B cell (primary cell): ENCODE measurements around the gene AKR1C4. TPM values are rescaled to one million over a fixed set of nuclear protein-coding genes. Genes with fewer than 3 reads are reported as not detected.

Experiments used
- ATAC-seq: fragments of 200-7000 bp; cut with Tn5 transposase; one replicate; pipeline ENCODE4 v1.10.0; 2021; ENCODE audit warnings: low read depth, mild to moderate bottlenecking, moderate number of reproducible peaks, moderate library complexity
- CTCF ChIA-PET: fragments of 350-600 bp; sonication (Branson Sonifier 250); formaldehyde crosslinking; loops from one replicate; lab custom pipeline; 2021; ENCODE audit warnings: antibody characterized with exemption, inconsistent platforms; lab: Charles Lee
- POLR2A ChIA-PET: fragments of 350-600 bp; sonication (Branson Sonifier 250); formaldehyde crosslinking; loops from one replicate; lab custom pipeline; 2021; ENCODE audit warnings: antibody characterized with exemption; lab: Charles Lee
- DNase-seq: peaks from one replicate; pipeline ENCODE4 v3.0.0; 2013
- H2AFZ ChIP-seq: 2 replicates; pipeline ENCODE4 v1.6.1; 2012; ENCODE audit warnings: mild to moderate bottlenecking, low read depth, low read length; ENCODE audit not compliant: insufficient read depth, poor library complexity, severe bottlenecking
- H3K27ac ChIP-seq, 2 donors: 1 replicate in 1 of 2; 2 replicates in 1 of 2; pipeline ENCODE4 v1.5.1; 2012 to 2013; ENCODE audit warnings: low read length in 2 of 2, mild to moderate bottlenecking in 2 of 2, moderate library complexity in 1 of 2
- H3K27me3 ChIP-seq, 4 experiments: fragments of 200-600 bp in 1 of 4; sonication (generic) in 1 of 4; replicated peaks in 1 of 4; 1 replicate in 2 of 4; 2 replicates in 2 of 4; pipeline versions ENCODE4 v1.6.1 to v1.7.0; 2013 to 2016; ENCODE audit warnings: low read length in 3 of 4, mild to moderate bottlenecking in 2 of 4, mixed read lengths in 1 of 4, moderate library complexity in 1 of 4; ENCODE audit not compliant: insufficient read depth in 4 of 4, control insufficient read depth in 3 of 4; ENCODE audit errors: control extremely low read depth in 1 of 4
- H3K36me3 ChIP-seq, 2 experiments: replicated peaks in 1 of 2; 1 replicate in 1 of 2; 2 replicates in 1 of 2; pipeline versions ENCODE4 v1.6.1 to v1.7.1; 2013; ENCODE audit warnings: low read length in 1 of 2; ENCODE audit not compliant: insufficient read depth in 2 of 2, control insufficient read depth in 1 of 2; ENCODE audit errors: control extremely low read depth in 1 of 2, extremely low read depth in 1 of 2
- H3K4me1 ChIP-seq, 2 donors: fragments of 200-600 bp in 1 of 2; sonication (generic) in 1 of 2; 1 replicate in 1 of 2; 2 replicates in 1 of 2; pipeline versions ENCODE4 v1.5.1 to v1.6.1; 2013 to 2017; ENCODE audit warnings: low read length in 2 of 2; ENCODE audit not compliant: control insufficient read depth in 2 of 2, insufficient read depth in 2 of 2
- H3K4me2 ChIP-seq: replicated peaks from 2 replicates; pipeline ENCODE3; 2012; ENCODE audit warnings: mild to moderate bottlenecking, low read depth, low read length; ENCODE audit not compliant: poor library complexity, severe bottlenecking
- H3K4me3 ChIP-seq, 5 experiments: fragments of 200-600 bp in 1 of 5; sonication (generic) in 1 of 5; 1 replicate in 3 of 5; 2 replicates in 2 of 5; pipeline versions ENCODE4 v1.5.1 to v1.7.0; 2011 to 2016; ENCODE audit warnings: low read length in 4 of 5, mild to moderate bottlenecking in 4 of 5, low read depth in 2 of 5, control low read depth in 1 of 5, moderate library complexity in 1 of 5; ENCODE audit not compliant: insufficient read depth in 1 of 5; ENCODE audit errors: control extremely low read depth in 1 of 5, extremely low read depth in 1 of 5
- H3K79me2 ChIP-seq: fragments of 200-600 bp; sonication (generic); one replicate; pipeline ENCODE4 v1.6.0; 2016; ENCODE audit warnings: low read length; ENCODE audit not compliant: control insufficient read depth, insufficient read depth
- H3K9ac ChIP-seq: fragments of 200-600 bp; sonication (generic); 2 replicates; pipeline ENCODE4 v1.6.1; 2017; ENCODE audit warnings: mild to moderate bottlenecking, low read length, moderate library complexity
- H3K9me3 ChIP-seq, 3 donors: one replicate each; pipeline versions ENCODE4 v1.6.1 to v1.7.1; 2013; ENCODE audit warnings: low read length in 2 of 3; ENCODE audit not compliant: control insufficient read depth in 2 of 3, insufficient read depth in 1 of 3; ENCODE audit errors: control extremely low read depth in 1 of 3
- H4K20me1 ChIP-seq: 2 replicates; pipeline ENCODE4 v1.6.0; 2012; ENCODE audit warnings: mild to moderate bottlenecking, low read length; ENCODE audit not compliant: insufficient read depth, control insufficient read depth, poor library complexity, severe bottlenecking
- H3K27ac Mint-ChIP-seq: one replicate; pipeline ENCODE4 v1.8.0; 2021; ENCODE audit warnings: mixed read lengths
- H3K27me3 Mint-ChIP-seq: one replicate; pipeline ENCODE4 v1.8.0; 2021; ENCODE audit warnings: mixed read lengths
- H3K4me1 Mint-ChIP-seq: one replicate; pipeline ENCODE4 v1.8.0; 2021; ENCODE audit warnings: mixed read lengths
- H3K4me3 Mint-ChIP-seq: one replicate; pipeline ENCODE4 v1.8.0; 2021; ENCODE audit warnings: mixed read lengths
- H3K9me3 Mint-ChIP-seq: one replicate; pipeline ENCODE4 v1.8.0; 2022; ENCODE audit warnings: mixed read lengths; ENCODE audit not compliant: insufficient read depth
- EZH2 ChIP-seq: IDR thresholded peaks from 2 replicates; pipeline ENCODE4 v1.6.1; 2012; ENCODE audit warnings: borderline replicate concordance, low read depth, mild to moderate bottlenecking, moderate library complexity, low read length; ENCODE audit not compliant: insufficient read depth, poor library complexity, severe bottlenecking
- WGBS: methylation state at CpG from one replicate; pipeline ENCODE4 v1.1.5; 2013; ENCODE audit warnings: missing lambda C conversion rate; ENCODE audit not compliant: insufficient coverage; 5-methylcytosine and 5-hydroxymethylcytosine counted together
- intact Hi-C: fragments of 100-400 bp; cut with micrococcal nuclease; formaldehyde crosslinking; loops from one replicate; pipeline ENCODE4 v1.10.0; 2022
- polyA plus RNA-seq: library from polyadenylated mRNA; depleted of rRNA; stranded (reverse); fragments of >200 nt; gene quantifications from 2 replicates; pipeline ENCODE4 v1.2.3, GENCODE V29; 2012
- total RNA-seq, 2 donors: library from RNA; stranded (reverse); fragments of 120-200 nt in 1 of 2; gene quantifications; 1 replicate in 1 of 2; 2 replicates in 1 of 2; pipeline versions ENCODE4 v1.2.3 to v1.2.4, GENCODE V29; 2013 to 2022
- TF ChIP-seq, protein P1 (sequence below): fragments of 200-600 bp; IDR thresholded peaks from one replicate; pipeline ENCODE4 v1.8.0; 2022; ENCODE audit warnings: antibody characterized with exemption, mild to moderate bottlenecking

The AKR1C4 gene
- total and polyA plus RNA-seq, 2 donors (not counting 1 experiment from before 2014, with no cell fraction given): not detected

DNA sequence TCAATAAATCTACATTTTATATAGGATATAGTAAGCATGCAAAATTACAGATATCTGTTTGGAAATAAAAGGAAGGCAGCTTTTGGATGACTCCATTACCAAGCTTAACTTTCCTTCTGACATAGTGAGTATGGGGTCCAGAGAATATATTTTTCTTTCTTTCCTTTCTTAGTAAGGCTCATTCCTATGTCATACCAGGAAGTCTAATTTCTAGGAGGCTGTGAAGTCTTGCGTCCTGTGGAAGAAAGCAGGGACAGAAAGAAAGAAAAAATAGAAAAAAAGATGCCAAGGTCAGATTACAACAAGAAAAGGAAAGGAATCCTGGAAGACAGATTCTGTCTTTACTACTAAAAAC lies 48.0 kb upstream of the AKR1C4 start:
- Histone ChIP-seq H3K27me3 (no peaks in the 10 kb centered on the region), H3K4me1 (no peaks in the 10 kb centered on the region), H3K4me2 (no peak overlapping the region), H3K79me2 (no peaks in the 10 kb centered on the region), H3K9me3 (no peaks in the 10 kb centered on the region), H3K27ac (no peak overlapping the region), H2AFZ (no peak overlapping the region), H3K4me3 (no peak overlapping the region), H4K20me1 (no peaks in the 10 kb centered on the region), H3K9ac (no peak overlapping the region), H3K36me3 (no peaks in the 10 kb centered on the region)
- DNase-seq (no peak), ATAC-seq (no peak)
- Mint-ChIP-seq H3K4me3 (no peak overlapping the region), H3K9me3 (peaks cover 6% of the 10 kb centered on the region), H3K4me1 (no peaks in the 10 kb centered on the region), H3K27me3 (no peaks in the 10 kb centered on the region), H3K27ac (no peak overlapping the region)
- no CpG with 5 or more reads among the region's 1 CpG for WGBS
- ChIA-PET CTCF (no interaction called here), POLR2A (no interaction called here)
- TF ChIP-seq EZH2: no peak
- TF ChIP-seq, protein P1, sequence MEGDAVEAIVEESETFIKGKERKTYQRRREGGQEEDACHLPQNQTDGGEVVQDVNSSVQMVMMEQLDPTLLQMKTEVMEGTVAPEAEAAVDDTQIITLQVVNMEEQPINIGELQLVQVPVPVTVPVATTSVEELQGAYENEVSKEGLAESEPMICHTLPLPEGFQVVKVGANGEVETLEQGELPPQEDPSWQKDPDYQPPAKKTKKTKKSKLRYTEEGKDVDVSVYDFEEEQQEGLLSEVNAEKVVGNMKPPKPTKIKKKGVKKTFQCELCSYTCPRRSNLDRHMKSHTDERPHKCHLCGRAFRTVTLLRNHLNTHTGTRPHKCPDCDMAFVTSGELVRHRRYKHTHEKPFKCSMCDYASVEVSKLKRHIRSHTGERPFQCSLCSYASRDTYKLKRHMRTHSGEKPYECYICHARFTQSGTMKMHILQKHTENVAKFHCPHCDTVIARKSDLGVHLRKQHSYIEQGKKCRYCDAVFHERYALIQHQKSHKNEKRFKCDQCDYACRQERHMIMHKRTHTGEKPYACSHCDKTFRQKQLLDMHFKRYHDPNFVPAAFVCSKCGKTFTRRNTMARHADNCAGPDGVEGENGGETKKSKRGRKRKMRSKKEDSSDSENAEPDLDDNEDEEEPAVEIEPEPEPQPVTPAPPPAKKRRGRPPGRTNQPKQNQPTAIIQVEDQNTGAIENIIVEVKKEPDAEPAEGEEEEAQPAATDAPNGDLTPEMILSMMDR: no peak
- intact Hi-C loops: no loop called here

DNA sequence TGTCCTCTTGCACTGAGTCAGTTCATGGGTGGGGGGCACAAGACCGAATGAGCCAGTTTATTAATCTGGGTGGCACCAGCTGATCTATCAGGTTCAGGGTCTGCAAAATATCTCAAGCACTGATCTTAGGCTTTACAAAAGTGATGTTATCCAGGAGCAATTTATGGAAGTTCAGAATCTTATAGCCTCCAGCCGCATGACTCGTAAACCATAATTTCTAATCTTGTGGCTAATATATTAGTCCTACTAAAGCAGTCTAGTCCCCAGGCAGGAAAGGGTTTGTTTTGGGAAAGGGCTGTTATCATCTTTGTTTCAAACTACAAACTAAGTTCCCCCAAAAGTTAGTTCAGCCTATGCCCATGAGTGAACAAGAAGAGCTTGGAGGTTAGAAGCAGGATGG lies 45.6 kb upstream of the AKR1C4 start:
- Histone ChIP-seq H3K9me3 (no peaks in the 10 kb centered on the region), H3K36me3 (no peaks in the 10 kb centered on the region), H3K9ac (no peak overlapping the region), H3K4me1 (no peaks in the 10 kb centered on the region), H3K79me2 (no peaks in the 10 kb centered on the region), H4K20me1 (no peaks in the 10 kb centered on the region), H3K4me2 (no peak overlapping the region), H3K27me3 (no peaks in the 10 kb centered on the region), H3K4me3 (no peak overlapping the region), H3K27ac (no peak overlapping the region), H2AFZ (no peak overlapping the region)
- DNase-seq (no peak), ATAC-seq (no peak)
- Mint-ChIP-seq H3K27ac (no peak overlapping the region), H3K4me3 (no peak overlapping the region), H3K4me1 (no peaks in the 10 kb centered on the region), H3K9me3 (peaks cover 6% of the 10 kb centered on the region), H3K27me3 (no peaks in the 10 kb centered on the region)
- ChIA-PET POLR2A (no interaction called here), CTCF (no interaction called here)
- TF ChIP-seq, protein P1: no peak
- no peak for TF ChIP-seq EZH2
- intact Hi-C loops: no loop called here
- 78% methylated on average over 1 of the region's 3 CpGs for WGBS
